Adrenal gland (tissue), 12 donors: ENCODE measurements around the gene TMEM238L. TPM values are rescaled to one million over a fixed set of nuclear protein-coding genes. Genes with fewer than 3 reads are reported as not detected.

Experiments used
- DNase-seq, 7 donors: peaks; one replicate each; pipeline ENCODE4 v3.0.0-alpha.2; 2019 to 2020
- H3K27ac ChIP-seq, 5 donors: fragments of 200-600 bp; sonication (generic) in 4 of 5; 1 replicate in 3 of 5; 2 replicates in 2 of 5; pipeline versions ENCODE4 v1.5.1 to v1.8.0; 2016 to 2020; ENCODE audit warnings: mild to moderate bottlenecking in 1 of 5
- H3K27me3 ChIP-seq: fragments of 200-600 bp; 2 replicates; pipeline ENCODE4 v1.8.0; 2021
- H3K36me3 ChIP-seq, 2 donors: fragments of 200-600 bp; replicated peaks in 1 of 2; 1 replicate in 1 of 2; 2 replicates in 1 of 2; pipeline versions ENCODE4 v1.5.1 to v1.8.0; 2018 to 2022
- H3K4me1 ChIP-seq, 2 donors: fragments of 200-600 bp; replicated peaks in 1 of 2; 1 replicate in 1 of 2; 2 replicates in 1 of 2; pipeline versions ENCODE4 v1.5.1 to v1.8.0; 2018 to 2021
- H3K4me3 ChIP-seq, 4 donors: fragments of 200-600 bp; sonication (generic) in 3 of 4; one replicate each; pipeline ENCODE4 v1.5.1; 2016 to 2018
- H3K9me3 ChIP-seq, 3 donors: fragments of 200-600 bp; sonication (generic) in 1 of 3; replicated peaks in 1 of 3; 1 replicate in 2 of 3; 2 replicates in 1 of 3; pipeline versions ENCODE4 v1.5.1 to v1.8.0; 2016 to 2021
- CTCF ChIP-seq, 6 experiments: fragments of 450-650 bp in 4 of 6; fragments of 200-600 bp in 2 of 6; sonication (generic) in 1 of 6; IDR thresholded peaks; 1 replicate in 5 of 6; 2 replicates in 1 of 6; pipeline versions ENCODE4 v1.5.1 to v1.8.0; 2016 to 2021; ENCODE audit warnings: antibody characterized with exemption in 6 of 6, mild to moderate bottlenecking in 2 of 6, moderate library complexity in 1 of 6
- POLR2A ChIP-seq, 2 donors: fragments of 450-650 bp; IDR thresholded peaks; one replicate each; pipeline ENCODE4 v1.6.1; 2017; ENCODE audit warnings: antibody characterized with exemption in 2 of 2, mild to moderate bottlenecking in 2 of 2, moderate library complexity in 1 of 2
- WGBS, 4 donors: extraction: QIAGEN DNeasy Blood & Tissue Kit in 2 of 4; methylation state at CpG; one replicate each; pipeline versions ENCODE4 v1.1.5 to v1.1.7; 2013 to 2017; 5-methylcytosine and 5-hydroxymethylcytosine counted together
- intact Hi-C, 2 donors: fragments of 100-400 bp; cut with DNase I; formaldehyde crosslinking; loops; one replicate each; pipeline versions ENCODE4 v1.14.1 to v1.15.0; 2022 to 2023
- polyA plus RNA-seq, 3 donors: library from polyadenylated mRNA; stranded (reverse); fragments of 200-250 nt in 2 of 3; fragments of 350-450 nt in 1 of 3; fragmentation: Illumina TruSeq in 1 of 3; extraction: RNeasy Lipid Tissue Mini Kit (QIAGEN cat#74804) in 1 of 3; gene quantifications; one replicate each; pipeline ENCODE4 v1.2.3, GENCODE V29; 2013 to 2014
- total RNA-seq, 9 donors: library from RNA; depleted of rRNA in 4 of 9; stranded (reverse); fragments of >200 nt in 4 of 9; fragments of 120-200 nt in 1 of 9; fragmentation: NEBNext Ultra II Directional in 1 of 9; extraction: Animal tissue kit (Norgen Biotek cat#: 25700) in 1 of 9; gene quantifications; one replicate each; pipeline versions ENCODE4 v1.1.0 to v1.2.4, GENCODE V29; 2013 to 2023
- donor health status: healthy with polysubstance abuse.
- donor health status: Bipolar disorder and iron deficiency.
- donor health status: DM: yes; HTN: yes; CAD: no.
- donor health status: DM: no; HTN: no; CAD: no.
- donor health status: DM: no; HTN: no; CAD: no.
- donor health status: DM: yes; HTN: yes; CAD: no.

Gene TMEM238L
- total and polyA plus RNA-seq, 12 donors, result 0.07 to 0.14 TPM; not detected in 10

- Histone ChIP-seq H3K9me3 (no peaks in the 10 kb centered on the region), H3K27me3 (no peaks in the 10 kb centered on the region), H3K27ac (no peak overlapping the region), H3K36me3 (no peaks in the 10 kb centered on the region), H3K4me3 (no peak overlapping the region), H3K4me1 (no peaks in the 10 kb centered on the region)
- WGBS, 4 donors, result 92 to 100% (median 97%) methylated on average over 1 of the region's 1 CpG
- TF ChIP-seq CTCF (IDR thresholded peaks at IDR 0.05) (no peak), POLR2A (IDR thresholded peaks at IDR 0.05) (no peak)
- DNase-seq, result no peak
- intact Hi-C loops, result no loop called here
These were observed 41.9 kb downstream of the TMEM238L start for GRCh38 chr17:10762037-10762436.

GRCh38 chr17:10761281-10761680 lies 42.6 kb downstream of the TMEM238L start:
- intact Hi-C loops, result no loop called here
- TF ChIP-seq POLR2A (IDR thresholded peaks at IDR 0.05) (no peak), CTCF (IDR thresholded peaks at IDR 0.05) (no peak)
- Histone ChIP-seq H3K9me3 (no peaks in the 10 kb centered on the region), H3K27me3 (no peaks in the 10 kb centered on the region), H3K4me3 (no peak overlapping the region), H3K4me1 (no peaks in the 10 kb centered on the region), H3K27ac (no peak overlapping the region), H3K36me3 (no peaks in the 10 kb centered on the region)
- DNase-seq, result no peak
- 60 to 81% (median 72%) methylated on average over 2 of the region's 2 CpGs for WGBS, 4 donors

GRCh38 chr17:10758062-10758461 lies 45.8 kb downstream of the TMEM238L start:
- Histone ChIP-seq H3K27me3 (no peaks in the 10 kb centered on the region), H3K9me3 (no peaks in the 10 kb centered on the region), H3K36me3 (no peaks in the 10 kb centered on the region), H3K4me3 (no peak overlapping the region), H3K27ac (no peak overlapping the region), H3K4me1 (no peaks in the 10 kb centered on the region)
- intact Hi-C loops, result no loop called here
- 78 to 81% (median 80%) methylated on average over 6 of the region's 6 CpGs for WGBS, 4 donors
- no peak for TF ChIP-seq POLR2A (IDR thresholded peaks at IDR 0.05)
- TF ChIP-seq CTCF (IDR thresholded peaks at IDR 0.05), result no peak
- DNase-seq, result no peak

- no peak overlapping the region for H3K4me3 ChIP-seq
- H3K4me1 ChIP-seq, result no peaks in the 10 kb centered on the region
- intact Hi-C loops, result no loop called here
- no peaks in the 10 kb centered on the region for H3K27me3 ChIP-seq
- no peaks in the 10 kb centered on the region for H3K9me3 ChIP-seq
- no peaks in the 10 kb centered on the region for H3K36me3 ChIP-seq
- H3K27ac ChIP-seq, result no peak overlapping the region
- TF ChIP-seq POLR2A (IDR thresholded peaks at IDR 0.05) (no peak), CTCF (IDR thresholded peaks at IDR 0.05) (no peak)
- no peak for DNase-seq
- WGBS, 4 donors, result 76 to 95% (median 90%) methylated on average over 2 of the region's 2 CpGs
These were observed 46.3 kb downstream of the TMEM238L start for GRCh38 chr17:10757647-10758046.
